HCT116 (cell line): Measurements from ENCODE around the gene SLC25A36. TPM values are rescaled to one million over a fixed set of nuclear protein-coding genes. Genes with fewer than 3 reads are reported as not detected.

Source experiments
- ATAC-seq: fragments of 200-7000 bp; cut with Tn5 transposase; 2 replicates; pipeline ENCODE4 v1.9.1; 2020; ENCODE audit warnings: mild to moderate bottlenecking, moderate library complexity
- BruUV-seq: library from RNA; stranded (reverse); fragments of 400-500 nt; replicated peaks from 2 replicates; lab custom pipeline; 2021; lab: Mats Ljungman, UMichigan
- CTCF ChIA-PET: fragments of 300-600 bp; sonication (Branson Sonifier 250); formaldehyde crosslinking; loops from one replicate; lab custom pipeline; 2021; ENCODE audit warnings: antibody characterized with exemption; lab: Charles Lee
- POLR2A ChIA-PET: fragments of 300-600, 350-600 bp; sonication (Branson Sonifier 250); formaldehyde crosslinking; loops from one replicate; lab custom pipeline; 2021; ENCODE audit warnings: antibody characterized with exemption; lab: Charles Lee
- RAD21 ChIA-PET, 2 experiments: fragments of 300-600 bp; sonication (Branson Sonifier 250); formaldehyde crosslinking; loops; one replicate each; lab custom pipeline; 2023; ENCODE audit warnings: low total read pairs in 2 of 2; ENCODE audit not compliant: uncharacterized antibody in 2 of 2, unreplicated experiment in 2 of 2, low non-redundant PET in 1 of 2; lab: Charles Lee
- DNase-seq: peaks from one replicate; pipeline ENCODE4 v3.0.0-alpha.2; 2010; ENCODE audit warnings: low read depth, low spot score
- H2AFZ ChIP-seq: fragments of 200-600 bp; shearing (Covaris generic), sonication (generic); 2 replicates; pipeline ENCODE4 v1.6.1; 2017; ENCODE audit warnings: low read depth, mixed run types, mixed read lengths, antibody characterized with exemption, low read length; ENCODE audit not compliant: poor library complexity, severe bottlenecking
- H3K27ac ChIP-seq: 2 replicates; pipeline ENCODE4 v1.5.1; 2012; ENCODE audit warnings: low read depth, low read length
- H3K27me3 ChIP-seq: fragments of 200-600 bp; sonication (generic); 2 replicates; pipeline ENCODE4 v1.6.1; 2016; ENCODE audit warnings: mixed run types, low read length, mixed read lengths; ENCODE audit not compliant: insufficient read depth
- H3K36me3 ChIP-seq, 2 experiments: fragments of 200-500 bp in 1 of 2; fragments of 200-600 bp in 1 of 2; sonication (Bioruptor generic) in 1 of 2; sonication (generic) in 1 of 2; 2 replicates each; pipeline versions ENCODE4 v1.5.1 to v1.6.1; 2014 to 2016; ENCODE audit warnings: low read length in 2 of 2, inconsistent platforms in 1 of 2, mixed read lengths in 1 of 2, mixed run types in 1 of 2; ENCODE audit not compliant: insufficient read depth in 2 of 2, control insufficient read depth in 1 of 2
- H3K4me1 ChIP-seq, 2 experiments: fragments of 200-600 bp in 1 of 2; sonication (generic) in 1 of 2; 2 replicates each; pipeline versions ENCODE4 v1.5.1 to v1.6.1; 2012 to 2017; ENCODE audit warnings: low read length in 2 of 2, inconsistent platforms in 1 of 2, mild to moderate bottlenecking in 1 of 2, mixed read lengths in 1 of 2, mixed run types in 1 of 2, moderate library complexity in 1 of 2; ENCODE audit not compliant: insufficient read depth in 2 of 2, control insufficient read depth in 1 of 2
- H3K4me2 ChIP-seq: fragments of 200-600 bp; sonication (generic); 2 replicates; pipeline ENCODE4 v1.6.1; 2017; ENCODE audit warnings: mixed run types, low read length, mixed read lengths
- H3K4me3 ChIP-seq, 2 experiments: fragments of 200-600 bp in 1 of 2; sonication (generic) in 1 of 2; replicated peaks in 1 of 2; 2 replicates each; pipeline ENCODE4 v1.5.1; 2011 to 2016; ENCODE audit warnings: low read length in 2 of 2, control low read depth in 1 of 2, low read depth in 1 of 2, mild to moderate bottlenecking in 1 of 2, mixed read lengths in 1 of 2, mixed run types in 1 of 2
- H3K79me2 ChIP-seq: fragments of 200-600 bp; sonication (generic); 2 replicates; pipeline ENCODE4 v1.6.1; 2017; ENCODE audit warnings: mild to moderate bottlenecking, mixed run types, low read length, moderate library complexity, mixed read lengths; ENCODE audit not compliant: insufficient read depth
- H3K9ac ChIP-seq: fragments of 200-600 bp; sonication (generic); 2 replicates; pipeline ENCODE4 v1.6.1; 2016; ENCODE audit warnings: low read length, mixed read lengths
- H3K9me2 ChIP-seq: fragments of 200-600 bp; sonication (generic), shearing (Covaris generic); 2 replicates; pipeline ENCODE4 v1.6.1; 2017; ENCODE audit warnings: mixed run types, mild to moderate bottlenecking, moderate library complexity; ENCODE audit not compliant: insufficient read depth
- H3K9me3 ChIP-seq, 2 experiments: fragments of 200-500 bp in 1 of 2; fragments of 200-600 bp in 1 of 2; sonication (Bioruptor generic) in 1 of 2; sonication (generic) in 1 of 2; 2 replicates each; pipeline ENCODE4 v1.6.1; 2014 to 2017; ENCODE audit warnings: low read length in 2 of 2, mixed read lengths in 2 of 2, inconsistent platforms in 1 of 2, low read depth in 1 of 2, mild to moderate bottlenecking in 1 of 2, mixed run types in 1 of 2, moderate library complexity in 1 of 2; ENCODE audit not compliant: control insufficient read depth in 1 of 2, insufficient read depth in 1 of 2
- H4K20me1 ChIP-seq: fragments of 200-600 bp; sonication (generic), shearing (Covaris generic); 2 replicates; pipeline ENCODE4 v1.6.1; 2017; ENCODE audit warnings: mixed run types, mild to moderate bottlenecking, moderate library complexity; ENCODE audit not compliant: insufficient read depth
- ATF3 ChIP-seq: IDR thresholded peaks from 2 replicates; pipeline ENCODE4 v1.6.1; 2012
- CEBPB ChIP-seq: IDR thresholded peaks from 2 replicates; pipeline ENCODE4 v1.6.1; 2012; ENCODE audit warnings: low read depth
- CTCF ChIP-seq, 3 experiments: fragments of 200-600 bp in 1 of 3; sonication (generic) in 1 of 3; IDR thresholded peaks in 2 of 3; conservative IDR thresholded peaks in 1 of 3; 2 replicates each; pipeline ENCODE4 v1.5.1; 2012 to 2017; ENCODE audit warnings: low read depth in 2 of 3, low read length in 2 of 3, antibody characterized with exemption in 1 of 3, borderline replicate concordance in 1 of 3, control low read depth in 1 of 3, mild to moderate bottlenecking in 1 of 3, mixed read lengths in 1 of 3, mixed run types in 1 of 3, moderate library complexity in 1 of 3; ENCODE audit not compliant: insufficient read depth in 1 of 3
- EGR1 ChIP-seq: IDR thresholded peaks from 2 replicates; pipeline ENCODE4 v1.6.1; 2012; ENCODE audit warnings: low read depth
- EZH2 ChIP-seq: fragments of 200-600 bp; sonication (generic); IDR thresholded peaks from 2 replicates; pipeline ENCODE4 v1.6.1; 2017; ENCODE audit warnings: antibody characterized with exemption, mixed run types
- MAX ChIP-seq: IDR thresholded peaks from 2 replicates; pipeline ENCODE4 v1.6.1; 2012
- RAD21 ChIP-seq: IDR thresholded peaks from 2 replicates; pipeline ENCODE4 v1.6.1; 2012; ENCODE audit warnings: low read depth, mild to moderate bottlenecking
- SP1 ChIP-seq: IDR thresholded peaks from 2 replicates; pipeline ENCODE4 v1.6.1; 2012; ENCODE audit warnings: low read depth
- TCF7L2 ChIP-seq: IDR thresholded peaks from 2 replicates; pipeline ENCODE4 v1.7.0; 2011; ENCODE audit warnings: borderline replicate concordance, inconsistent platforms; ENCODE audit not compliant: insufficient read depth, insufficient read length; ENCODE audit errors: extremely low read depth
- YY1 ChIP-seq: IDR thresholded peaks from 2 replicates; pipeline ENCODE4 v1.6.1; 2011; ENCODE audit warnings: low read length, low read depth, moderate library complexity, mild to moderate bottlenecking; ENCODE audit not compliant: insufficient replicate concordance; ENCODE audit errors: extremely low read depth
- ZFX ChIP-seq: fragments of 450-650 bp; IDR thresholded peaks from 2 replicates; pipeline ENCODE4 v1.6.1; 2017
- intact Hi-C: fragments of 100-400 bp; cut with micrococcal nuclease; formaldehyde crosslinking; loops from 2 replicates; pipeline ENCODE4 v1.10.0; 2022
- total RNA-seq: library from RNA; stranded (reverse); gene quantifications from one replicate; pipeline ENCODE4 v1.2.1, GENCODE V29; 2021; ENCODE audit not compliant: unreplicated experiment

The SLC25A36 gene
- total RNA-seq, 1 experiment from 2014 or later, result 81.2 TPM

- no peak for TF ChIP-seq TCF7L2
- TF ChIP-seq ATF3, result no peak
- no peak for TF ChIP-seq EZH2
- TF ChIP-seq MAX, result no peak
- no peak for TF ChIP-seq SP1
- no peak for TF ChIP-seq ZFX
- TF ChIP-seq CTCF (IDR thresholded peaks at IDR 0.05 in 2 of 3, conservative IDR thresholded peaks at IDR 0.05 in 1 of 3; ENCODE audit: borderline replicate concordance in 1 of 3, insufficient read depth in 1 of 3, low read depth in 2 of 3, low read length in 2 of 3), result no peak
- no peak for TF ChIP-seq EGR1
Observed at GRCh38 chr3:140896997-140897396, 44.6 kb upstream of the SLC25A36 start (continued).

GRCh38 chr3:140898340-140899180 lies 43.1 kb upstream of the SLC25A36 start:
- Histone ChIP-seq H3K4me3 (no peak overlapping the region), H3K9me3 (no peaks in the 10 kb centered on the region), H3K4me1 (no peaks in the 10 kb centered on the region), H3K27ac (no peak overlapping the region), H3K4me2 (no peak overlapping the region), H3K27me3 (peaks cover 16% of the 10 kb centered on the region), H3K9me2 (no peaks in the 10 kb centered on the region), H4K20me1 (no peaks in the 10 kb centered on the region), H3K36me3 (no peaks in the 10 kb centered on the region), H3K9ac (no peak overlapping the region), H2AFZ (peak overlapping the region; percentile 76), H3K79me2 (no peaks in the 10 kb centered on the region)
- CTCF ChIA-PET, result interaction anchor here (0.7 to 1.3 kb wide), 3 partner anchors 207 to 294 kb away, joined by 3 read pairs; no protein-coding TSS in a partner anchor
- RAD21 ChIA-PET, result interaction anchor here in 1 of 2 experiments (1.0 kb wide), 1 partner anchor 207 kb away, joined by 3 read pairs; no protein-coding TSS in a partner anchor
- intact Hi-C loops, result loop anchor here (1.0 kb wide), 2 partner anchors 207 to 294 kb away; no protein-coding TSS in a partner anchor
- ATAC-seq, result peak; percentile 95
- no peak for TF ChIP-seq EGR1
- peak; percentile 63 for TF ChIP-seq YY1
- TF ChIP-seq CTCF (IDR thresholded peaks at IDR 0.05 in 2 of 3, conservative IDR thresholded peaks at IDR 0.05 in 1 of 3; ENCODE audit: borderline replicate concordance in 1 of 3, insufficient read depth in 1 of 3, low read depth in 2 of 3, low read length in 2 of 3), result peak; percentile 52 to 92 (median 61)
- peak; percentile 73 for TF ChIP-seq RAD21
- no peak for TF ChIP-seq EZH2
- peak; percentile 57; the same call in 1 of the 2 replicates for TF ChIP-seq CEBPB
- peak; percentile 46 for DNase-seq
- BruUV-seq, result no TSS peak
- POLR2A ChIA-PET, result no interaction called here
